Superior temporal gyrus (tissue), 1 donor: ENCODE results near the gene PDGFD.
A peak's percentile ranks its signal among the peaks of the same experiment; 100 is the strongest.
"Not testable (repeated sequence)": the region's sequence is repeated elsewhere in the genome, so short reads cannot be mapped to it uniquely, and the experiment has no call there.

Source experiments
- DNase-seq: peaks from one replicate; pipeline ENCODE4 v3.0.0-alpha.2; 2016; ENCODE audit errors: extremely low spot score

The PDGFD gene

GRCh38 chr11:104054911-104055529 lies 108.9 kb downstream of the PDGFD start:
- DNase-seq, result no peak

GRCh38 chr11:104053743-104054478 lies 110.0 kb downstream of the PDGFD start:
- no peak for DNase-seq

GRCh38 chr11:104051778-104052177 lies 112.2 kb downstream of the PDGFD start:
- no peak for DNase-seq

GRCh38 chr11:104049116-104049515 lies 114.8 kb downstream of the PDGFD start:
- DNase-seq, result no peak

- not testable (repeated sequence) for DNase-seq
Observed at GRCh38 chr11:104046858-104047257, 117.1 kb downstream of the PDGFD start.

GRCh38 chr11:104046331-104046730 lies 117.6 kb downstream of the PDGFD start:
- no peak for DNase-seq

GRCh38 chr11:104043678-104044239 lies 120.2 kb downstream of the PDGFD start:
- DNase-seq, result no peak

GRCh38 chr11:104043142-104043541 lies 120.8 kb downstream of the PDGFD start:
- no peak for DNase-seq

GRCh38 chr11:104041792-104042191 lies 122.2 kb downstream of the PDGFD start:
- no peak for DNase-seq

GRCh38 chr11:104036995-104037394 lies 127.0 kb downstream of the PDGFD start:
- DNase-seq, result no peak

- no peak for DNase-seq
Observed at GRCh38 chr11:104036588-104036987, 127.4 kb downstream of the PDGFD start, which contains the start of gene DDI1. Gene DDI1 (plus strand): TSS chr11:104036640. CDS start chr11:104036823, 183 bp downstream.

- DNase-seq, result no peak
Observed at GRCh38 chr11:104033561-104033960, 130.4 kb downstream of the PDGFD start.

- DNase-seq, result no peak
Observed at GRCh38 chr11:104033134-104033533, 130.8 kb downstream of the PDGFD start.

GRCh38 chr11:104028476-104029263 lies 135.3 kb downstream of the PDGFD start:
- no peak for DNase-seq

- DNase-seq, result no peak
Observed at GRCh38 chr11:104024572-104024971, 139.4 kb downstream of the PDGFD start.

GRCh38 chr11:104015649-104016415 lies 148.1 kb downstream of the PDGFD start:
- no peak for DNase-seq

- no peak for DNase-seq
Observed at GRCh38 chr11:104011044-104011443, 152.9 kb downstream of the PDGFD start.

- DNase-seq, result no peak
Observed at GRCh38 chr11:104009744-104010143, 154.2 kb downstream of the PDGFD start.

GRCh38 chr11:104005234-104005855 lies 158.6 kb downstream of the PDGFD start:
- DNase-seq, result no peak

- DNase-seq, result no peak
Observed at GRCh38 chr11:104003491-104003890, 160.5 kb downstream of the PDGFD start.

- peak; percentile 13 for DNase-seq
Observed at GRCh38 chr11:104001561-104002056, 162.3 kb downstream of the PDGFD start.
